LoVo (cell line): ENCODE data around the gene PTPRU.
"Not testable (repeated sequence)": the region's sequence is repeated elsewhere in the genome, so short reads cannot be mapped to it uniquely, and the experiment has no call there.

Experiments used
- DNase-seq: peaks from one replicate; pipeline ENCODE4 v3.0.0-alpha.2; 2016; ENCODE audit warnings: low spot score

PTPRU gene

DNA sequence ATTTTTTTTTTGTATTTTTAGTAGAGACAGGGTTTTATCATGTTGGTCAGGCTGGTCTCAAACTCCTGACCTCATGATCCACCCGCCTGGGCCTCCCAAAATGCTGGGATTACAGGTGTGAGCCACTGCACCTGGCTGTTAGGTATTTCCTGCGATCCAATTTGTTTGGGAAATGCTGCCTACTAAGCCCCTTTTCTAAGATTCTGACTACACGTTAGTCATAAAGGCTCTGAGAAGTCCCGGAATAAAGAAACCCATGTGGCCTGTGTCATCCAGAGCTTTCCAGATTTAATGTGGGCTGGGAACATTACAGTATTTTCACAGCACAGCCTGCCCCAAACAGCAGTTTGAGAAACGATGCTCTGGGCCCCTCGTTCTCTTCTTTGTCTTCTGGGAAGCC lies 14.1 kb upstream of the PTPRU start:
- DNase-seq = not testable (repeated sequence)

DNA sequence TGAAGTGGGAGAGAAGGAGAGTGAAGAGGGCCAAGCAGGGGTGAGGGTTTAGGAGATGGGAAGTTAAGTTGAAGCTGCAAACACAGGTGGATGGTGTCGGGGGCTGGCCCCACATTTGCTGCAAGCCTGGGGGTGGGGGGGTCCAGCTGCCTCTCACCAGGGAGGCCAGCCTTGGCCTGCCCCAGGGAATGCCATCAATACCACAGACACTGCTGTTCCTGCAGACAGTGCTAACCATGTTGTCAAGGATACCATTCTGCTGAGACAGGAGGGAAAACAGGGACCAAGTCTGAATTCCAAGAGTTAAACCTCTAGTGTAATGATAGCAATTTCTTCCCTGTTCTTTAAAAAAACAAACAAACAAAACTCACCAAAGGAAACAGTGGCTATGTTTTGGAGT lies 13.6 kb upstream of the PTPRU start:
- no peak for DNase-seq

DNA sequence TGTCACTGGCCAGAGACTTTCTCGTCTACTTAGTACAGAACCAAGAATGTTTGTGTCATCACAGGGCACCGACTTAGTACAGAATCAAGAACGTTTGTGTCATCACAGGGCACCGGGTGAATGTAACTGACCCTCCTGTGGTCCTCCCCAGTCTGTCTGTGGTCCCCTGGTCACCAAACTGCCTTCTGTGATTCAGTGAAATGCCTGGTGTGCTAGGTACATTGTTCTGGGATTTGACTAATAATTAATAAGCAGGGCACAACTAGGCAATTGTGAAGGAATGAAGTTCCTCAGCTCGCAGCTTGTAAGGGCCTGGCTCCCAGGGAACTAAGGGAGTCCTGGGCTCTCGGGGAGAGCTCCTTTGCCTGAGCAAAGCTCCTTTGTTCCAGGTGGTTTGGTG lies 12.8 kb upstream of the PTPRU start:
- no peak for DNase-seq

DNA sequence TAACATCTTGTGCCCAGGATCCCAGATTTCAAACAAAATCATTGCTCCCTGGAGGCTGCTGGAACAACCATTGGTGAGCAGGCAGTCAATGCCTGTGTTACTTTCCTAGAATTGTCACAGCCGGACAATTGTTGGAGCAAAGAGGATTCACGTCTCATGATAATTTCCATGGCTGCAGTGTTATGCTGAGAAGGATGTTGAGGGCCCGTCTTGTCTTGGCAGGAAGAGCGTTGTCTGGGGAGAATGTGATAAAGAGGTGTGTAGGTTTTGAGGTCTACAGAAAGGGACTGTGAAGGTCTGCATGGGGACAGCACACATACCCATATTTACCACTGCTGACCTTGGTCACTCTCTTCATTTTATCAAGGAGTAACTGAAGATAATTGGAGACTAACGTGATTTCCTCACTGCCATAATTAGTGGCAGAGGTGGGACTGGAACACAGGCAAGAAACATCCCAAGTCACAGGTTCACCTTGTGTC lies 11.9 kb upstream of the PTPRU start:
- DNase-seq = no peak

DNA sequence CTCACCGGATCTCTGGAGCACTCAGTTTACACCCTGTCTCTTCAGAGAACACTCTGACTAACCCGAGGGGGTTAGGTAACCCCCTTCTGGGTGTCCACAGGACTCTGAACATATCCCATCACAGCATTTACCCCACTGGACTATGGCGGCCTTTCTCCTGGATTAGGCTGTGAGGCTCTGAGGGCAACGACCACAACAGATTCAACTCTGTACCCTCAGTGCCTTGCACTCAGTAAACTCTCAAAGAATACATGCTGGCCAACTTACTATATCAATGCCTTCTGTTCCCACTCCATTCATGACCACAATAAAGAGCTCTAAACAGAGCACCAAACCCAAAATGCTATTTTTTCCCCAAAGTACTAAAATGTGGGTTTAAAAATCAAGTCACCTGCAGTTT lies 11.0 kb upstream of the PTPRU start:
- no peak for DNase-seq

DNA sequence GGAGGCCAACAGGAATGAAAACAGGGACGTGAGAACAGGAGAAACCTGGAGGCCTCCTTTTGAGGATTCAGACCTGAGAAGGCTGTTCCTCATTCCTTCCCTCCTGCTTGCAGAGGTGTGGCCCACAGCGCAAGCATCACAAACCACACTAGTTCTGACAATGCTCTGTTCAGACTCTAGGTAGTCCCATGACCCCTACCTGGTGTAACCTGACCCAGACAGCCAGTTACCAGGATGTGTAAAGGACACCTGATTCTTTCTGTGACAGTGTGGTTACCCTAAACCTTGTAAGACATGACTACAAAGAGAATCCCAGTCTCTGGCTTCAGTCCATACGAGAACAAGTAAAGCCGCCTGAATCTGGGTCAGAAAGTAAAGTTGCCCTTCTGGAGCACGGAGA lies 8.8 kb upstream of the PTPRU start:
- DNase-seq = no peak

DNA sequence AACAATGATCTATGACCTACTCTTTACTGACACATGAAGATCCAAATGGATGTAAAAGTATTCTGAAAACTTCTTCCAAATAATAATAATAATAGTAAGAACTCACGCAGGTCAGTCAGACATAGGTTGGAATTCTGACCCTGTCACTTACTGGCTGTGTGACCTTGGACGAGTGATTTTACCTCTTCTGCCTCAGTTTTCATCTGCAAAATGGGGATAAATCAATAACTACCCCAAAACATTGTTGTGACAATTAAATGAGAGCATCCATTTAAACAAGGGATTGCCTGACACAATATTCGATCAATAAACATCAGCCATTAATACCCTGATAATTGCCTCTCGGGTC lies 6.1 kb upstream of the PTPRU start:
- DNase-seq = no peak

DNA sequence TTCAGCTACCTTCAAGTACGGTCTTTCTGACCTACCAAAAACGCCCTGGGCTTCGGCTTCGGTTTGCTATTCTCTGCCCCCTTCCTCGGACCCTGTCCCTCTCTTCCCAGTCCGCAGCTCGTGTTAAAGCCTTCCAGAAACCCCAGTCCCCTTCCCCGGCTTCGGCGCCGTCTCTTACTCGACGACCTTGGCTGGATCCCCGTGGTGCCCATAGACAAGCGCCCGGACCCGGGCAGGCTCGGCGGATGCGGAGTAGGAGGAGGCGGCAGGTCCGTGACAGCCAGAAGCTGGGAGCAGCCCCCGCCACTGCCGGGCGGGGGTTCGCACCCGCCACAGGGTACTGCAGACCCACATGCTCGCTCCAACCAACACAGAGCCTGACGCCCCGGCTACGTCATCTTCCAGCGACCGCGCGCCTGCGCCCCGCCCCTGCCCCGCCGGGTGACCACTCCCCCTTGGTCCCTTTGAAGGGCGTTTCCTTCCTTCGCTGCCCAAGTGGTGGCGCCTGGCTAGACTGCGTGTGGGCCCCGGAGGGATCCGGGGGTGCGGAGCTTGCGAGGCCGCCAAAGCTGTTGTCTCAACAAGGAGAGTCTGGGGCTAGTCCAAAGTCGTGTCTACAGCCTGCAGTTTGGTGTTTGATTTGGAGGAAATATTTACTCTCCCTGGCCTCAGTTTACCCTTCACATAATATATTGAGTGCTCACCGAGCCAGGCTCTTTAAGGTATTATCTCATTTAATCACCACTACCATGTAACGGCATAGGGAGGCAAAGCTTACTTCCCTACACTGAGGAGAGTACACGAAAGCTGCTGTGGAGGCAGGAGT lies 5.6 kb upstream of the PTPRU start, which contains the start of gene MECR:
Gene MECR (minus strand): TSS at position 382 of the 826 bp plus-strand sequence. CDS start 28 bp downstream, at position 354.
- peak; percentile 95 for DNase-seq

DNA sequence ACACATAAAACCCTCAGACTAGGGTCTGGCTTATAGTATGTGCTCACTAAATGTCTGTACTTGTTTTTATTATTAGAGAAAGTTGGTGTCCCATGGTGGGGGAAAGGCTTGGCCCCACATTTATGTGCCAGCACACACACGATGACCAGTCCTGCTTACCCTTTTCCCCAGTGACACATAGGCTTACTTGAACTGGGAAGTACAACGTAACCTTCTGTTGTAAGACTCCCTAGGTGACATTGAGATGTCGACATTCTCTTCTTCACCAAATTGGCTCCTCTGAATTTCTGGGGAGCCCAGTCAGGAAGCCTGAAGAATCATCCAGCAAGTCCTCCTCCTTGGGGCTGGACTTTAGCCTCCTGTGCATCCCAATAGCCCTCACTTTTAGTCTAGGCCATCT lies 3.9 kb upstream of the PTPRU start:
- no peak for DNase-seq

DNA sequence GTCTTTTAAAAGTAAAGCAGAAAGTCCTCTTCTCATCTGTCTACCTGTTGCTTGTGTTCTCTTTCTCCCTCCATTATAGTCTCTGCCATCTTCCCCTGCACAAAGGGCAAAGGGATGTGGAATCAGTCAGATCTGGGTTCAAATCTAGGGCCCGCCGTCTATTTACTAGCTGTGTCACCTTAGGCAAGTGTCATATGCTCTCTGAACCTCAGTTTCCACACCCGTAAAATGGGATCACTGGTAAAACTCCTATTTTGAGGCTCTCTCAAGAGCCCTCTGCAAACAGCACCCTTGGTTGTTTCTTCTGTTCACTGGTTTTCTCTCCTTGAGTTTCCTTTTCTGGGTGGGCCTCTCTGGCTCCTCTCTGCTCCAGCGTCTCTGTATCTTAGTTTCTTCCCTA lies 2.6 kb upstream of the PTPRU start:
- DNase-seq = no peak

DNA sequence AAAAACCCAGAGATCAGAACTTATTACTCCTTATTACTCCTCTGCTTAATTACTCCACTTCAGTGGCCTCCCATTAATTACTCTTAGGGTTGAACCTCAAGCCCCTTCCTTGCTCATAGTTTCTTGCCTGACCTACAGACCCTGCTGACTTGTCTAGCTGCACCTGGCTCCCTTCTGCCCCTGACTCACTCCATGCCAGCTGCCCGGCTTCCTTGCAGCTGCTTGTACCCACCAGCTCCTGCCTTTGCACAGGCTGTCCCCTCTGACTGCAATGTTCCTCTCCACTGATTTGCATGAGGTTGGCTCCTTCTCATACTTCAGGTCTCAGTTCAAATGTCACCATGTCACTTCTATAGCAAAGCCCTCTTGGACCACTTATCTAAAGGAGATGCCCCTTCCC lies 1.9 kb upstream of the PTPRU start:
- no peak for DNase-seq

DNA sequence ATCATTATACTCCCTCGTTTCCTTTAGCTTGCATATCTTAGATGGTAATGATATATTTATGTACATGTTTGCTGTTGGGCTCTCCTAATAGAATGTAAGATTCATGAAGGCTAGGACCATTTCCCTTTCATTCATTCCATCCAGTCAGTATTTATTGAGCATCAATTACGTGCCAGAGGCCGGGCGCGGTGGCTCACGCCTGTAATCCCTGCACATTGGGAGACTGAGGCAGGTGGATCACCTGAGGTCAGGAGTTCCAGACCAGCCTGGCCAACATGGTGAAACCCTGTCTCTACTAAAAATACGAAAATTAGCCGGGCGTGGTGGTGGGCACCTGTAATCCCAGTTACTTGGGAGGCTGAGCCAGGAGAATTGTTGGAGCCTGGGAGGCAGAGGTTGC lies 1.4 kb upstream of the PTPRU start:
- not testable (repeated sequence) for DNase-seq

DNA sequence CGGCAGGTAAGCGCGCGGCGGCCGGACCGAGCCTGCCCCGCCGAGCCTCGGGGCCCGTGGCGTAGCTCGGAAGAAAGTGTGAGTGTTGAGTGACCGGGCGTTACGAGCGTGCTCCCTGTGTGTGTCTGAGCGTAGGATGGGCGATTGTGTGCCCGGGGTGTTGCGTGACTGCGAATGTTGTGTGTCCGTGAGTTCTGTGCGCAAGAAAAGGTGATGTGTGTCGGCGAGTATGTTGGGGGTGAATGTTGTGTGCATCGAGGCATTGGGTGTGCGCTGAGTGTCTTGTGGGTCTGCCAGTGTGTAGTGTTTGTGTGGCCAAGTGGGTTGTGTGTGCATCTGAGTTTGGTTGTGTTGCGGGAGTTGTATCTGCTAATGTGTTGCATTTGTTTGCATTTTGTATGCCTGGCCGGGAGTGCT lies 398 bp downstream of the PTPRU start:
- no peak for DNase-seq

DNA sequence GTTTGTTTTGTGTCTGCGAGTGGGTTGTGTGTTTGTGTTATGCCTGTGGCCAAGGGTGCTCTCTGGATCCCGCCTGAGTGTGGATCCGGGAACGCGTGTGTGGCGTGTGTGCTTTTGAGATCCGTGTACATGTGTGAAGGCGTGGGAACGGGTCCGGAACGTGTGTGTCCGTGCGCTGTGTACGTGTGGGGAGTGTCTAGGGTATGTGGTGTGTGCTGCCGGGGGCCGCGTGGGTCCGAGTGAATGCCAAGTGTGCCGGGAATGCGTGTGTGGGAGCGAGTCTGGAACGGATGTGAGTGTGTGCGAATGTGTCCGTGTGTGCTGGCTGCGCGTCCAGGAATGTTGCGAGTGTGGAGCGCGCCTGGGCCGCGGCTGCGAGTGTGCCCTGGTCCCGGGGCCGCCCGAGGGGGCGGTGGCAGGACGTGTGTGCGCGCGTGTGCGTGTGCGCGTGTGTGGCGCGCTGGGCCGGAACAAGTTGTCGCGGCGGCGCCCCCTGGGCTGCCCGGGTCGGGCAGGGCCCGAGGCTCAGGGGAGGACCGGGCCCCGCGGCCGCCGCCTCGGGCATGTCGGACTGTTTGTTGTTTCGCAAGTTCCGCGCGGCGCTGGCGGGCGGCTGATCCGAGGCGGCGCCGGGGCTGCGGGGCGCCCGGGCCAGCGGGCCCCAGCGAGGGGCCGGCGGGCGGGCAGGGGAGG lies 953 bp downstream of the PTPRU start:
- DNase-seq = peak; percentile 48

DNA sequence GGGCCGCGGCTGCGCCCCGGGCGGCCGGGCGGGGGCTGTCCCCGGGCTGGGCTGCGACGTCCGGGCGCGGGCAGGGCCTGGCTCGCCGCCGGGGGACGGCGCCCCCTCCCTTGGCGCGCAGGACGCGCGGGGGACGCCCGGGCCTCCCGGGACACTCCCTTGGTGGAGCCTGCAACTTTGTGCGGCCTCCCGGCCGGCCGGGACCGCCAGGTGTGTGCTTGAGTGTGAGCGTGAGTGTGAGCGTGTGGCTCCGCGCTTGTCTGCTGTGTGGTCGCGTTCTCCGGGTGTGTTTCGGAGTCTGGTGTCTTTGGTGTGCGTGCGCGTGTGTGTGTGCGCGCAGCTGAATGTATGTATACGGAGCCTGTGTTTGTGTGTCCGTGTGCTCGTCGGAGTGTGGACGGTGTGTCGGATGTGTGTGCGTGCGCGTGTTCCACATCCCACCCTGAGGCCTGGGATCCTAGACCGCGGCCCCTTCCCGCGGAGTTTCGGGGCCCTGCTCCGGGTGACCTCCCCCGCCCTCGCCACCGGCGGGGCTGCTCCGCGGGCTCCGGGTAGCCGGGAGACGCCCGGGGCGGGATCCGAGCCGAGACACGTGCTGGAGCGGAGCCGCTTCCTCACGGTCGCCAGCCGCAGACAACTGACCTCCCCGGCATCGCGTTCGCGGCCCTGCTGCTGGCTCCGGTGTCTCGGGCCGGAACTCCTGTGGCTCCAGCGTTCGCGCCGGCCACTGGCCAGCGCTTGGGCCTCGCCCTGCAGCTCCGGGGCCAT lies 1.7 kb downstream of the PTPRU start:
- DNase-seq = peak; percentile 26

DNA sequence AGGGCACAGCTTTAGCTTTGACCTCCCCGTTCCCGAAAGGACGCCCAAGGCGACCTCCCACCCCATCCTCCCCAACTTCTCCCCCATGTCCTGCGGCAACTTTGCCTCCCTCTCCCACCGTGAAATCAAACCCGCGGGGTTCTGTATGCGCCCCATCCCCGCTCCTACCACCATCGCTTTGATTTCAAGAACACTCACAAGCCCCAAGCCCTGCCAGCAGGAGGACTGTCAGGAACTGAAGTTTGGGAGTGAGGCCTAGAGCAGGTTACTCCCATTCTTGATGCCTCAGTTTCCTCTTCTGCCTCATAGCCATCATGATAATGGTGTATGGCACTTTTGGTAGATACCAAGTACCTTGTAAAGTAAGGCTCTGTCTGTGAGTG lies 2.3 kb downstream of the PTPRU start:
- peak; percentile 22 for DNase-seq

DNA sequence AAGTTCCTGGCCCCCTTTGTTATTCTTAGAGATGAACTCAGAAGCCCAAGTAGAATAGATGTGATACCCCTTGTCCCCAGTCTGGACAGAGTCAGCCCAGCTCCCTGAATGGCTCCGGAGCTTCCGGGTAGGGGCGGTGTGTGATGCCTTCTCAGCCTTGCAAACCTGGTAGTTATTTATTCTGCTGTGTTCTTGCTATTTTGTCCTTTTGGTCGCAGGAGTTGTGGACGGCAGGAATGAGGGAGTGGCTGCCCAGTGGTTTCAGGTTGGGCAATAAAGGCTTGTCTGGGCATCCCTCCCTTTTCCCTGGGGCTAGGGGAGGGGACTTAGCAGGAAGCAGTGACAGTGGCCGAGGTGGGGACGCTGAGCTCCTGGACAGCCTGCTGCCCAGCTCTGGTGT lies 2.8 kb downstream of the PTPRU start:
- peak; percentile 96 for DNase-seq

DNA sequence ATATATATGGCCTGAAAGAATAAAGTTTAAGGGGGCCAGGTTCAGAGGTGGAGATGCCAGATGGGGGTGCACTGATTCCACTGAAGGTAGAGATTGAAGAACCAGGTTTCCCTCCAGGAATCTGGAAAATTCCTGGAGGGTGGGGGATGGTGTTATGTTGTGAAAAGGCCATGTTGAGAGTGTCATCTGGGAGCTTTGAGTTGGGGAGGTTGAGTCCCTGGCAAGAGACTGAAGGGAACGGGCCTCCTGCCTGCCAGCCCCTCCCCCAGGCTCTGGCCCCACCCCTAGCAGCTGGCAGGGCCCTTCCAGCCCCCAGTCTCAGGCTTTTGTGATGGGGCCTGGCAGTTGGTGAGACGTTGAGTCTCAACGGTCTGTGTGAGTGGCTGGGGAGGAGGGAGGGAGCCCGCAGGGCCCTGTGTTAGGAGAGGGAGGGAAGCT lies 4.1 kb downstream of the PTPRU start:
- no peak for DNase-seq

DNA sequence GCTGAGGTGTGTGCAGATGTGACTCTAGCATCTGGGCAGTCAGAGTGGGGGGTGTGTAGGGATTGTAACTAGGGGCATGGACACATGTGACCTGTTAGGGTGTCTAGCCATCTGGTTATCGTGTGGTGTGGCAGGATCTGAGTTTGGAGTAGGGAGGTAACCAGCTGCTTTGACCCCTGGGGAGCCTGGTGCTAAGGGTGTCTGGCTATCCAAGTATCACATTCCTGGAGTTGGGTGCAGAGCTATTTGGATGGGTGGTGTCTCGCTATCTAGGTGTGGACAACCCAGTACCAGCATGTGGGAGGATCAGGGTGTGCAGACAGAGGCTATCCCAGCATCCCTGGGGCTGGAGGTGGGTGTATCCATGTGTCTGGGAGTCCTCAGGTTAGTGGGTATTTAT lies 4.7 kb downstream of the PTPRU start:
- DNase-seq = peak; percentile 25

DNA sequence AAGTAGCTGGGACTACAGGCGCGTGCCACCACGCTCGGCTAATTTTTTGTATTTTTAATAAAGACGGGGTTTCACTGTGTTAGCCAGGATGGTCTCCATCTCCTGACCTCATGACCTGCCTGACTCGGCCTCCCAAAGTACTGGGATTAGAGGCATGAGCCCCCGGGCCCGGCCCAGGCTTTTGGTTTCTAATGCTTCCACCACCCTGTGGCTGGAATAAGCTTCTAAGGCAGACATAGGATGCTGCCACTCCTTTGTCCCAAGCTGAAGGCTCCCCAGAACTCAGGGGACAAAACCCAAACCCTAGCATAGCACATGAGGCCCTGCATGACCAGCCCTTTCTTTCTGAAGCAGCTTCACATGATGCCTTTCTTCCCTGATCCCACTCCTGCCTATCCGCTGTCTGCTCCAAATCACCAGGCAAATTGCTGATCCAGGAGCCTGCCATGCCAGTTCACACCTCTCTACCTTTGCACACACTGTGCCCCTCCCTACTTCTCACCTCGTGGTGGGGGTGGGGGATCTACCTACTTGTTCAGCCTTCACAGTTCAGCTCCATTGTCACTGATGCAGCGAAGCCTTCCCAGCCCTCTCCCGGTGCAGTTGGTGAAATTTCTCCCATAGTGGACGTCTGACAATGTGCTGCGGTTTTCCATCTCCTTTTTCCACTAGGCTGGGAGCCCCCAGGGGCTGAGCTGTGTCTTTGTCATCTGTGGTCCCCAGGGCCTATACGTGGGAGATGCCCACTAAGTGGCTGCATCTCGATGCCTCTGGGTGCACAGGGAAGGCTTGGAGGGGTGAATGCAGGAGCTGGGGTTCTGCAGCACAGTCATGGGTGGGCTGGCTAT lies 6.9 kb downstream of the PTPRU start:
- DNase-seq = no peak

DNA sequence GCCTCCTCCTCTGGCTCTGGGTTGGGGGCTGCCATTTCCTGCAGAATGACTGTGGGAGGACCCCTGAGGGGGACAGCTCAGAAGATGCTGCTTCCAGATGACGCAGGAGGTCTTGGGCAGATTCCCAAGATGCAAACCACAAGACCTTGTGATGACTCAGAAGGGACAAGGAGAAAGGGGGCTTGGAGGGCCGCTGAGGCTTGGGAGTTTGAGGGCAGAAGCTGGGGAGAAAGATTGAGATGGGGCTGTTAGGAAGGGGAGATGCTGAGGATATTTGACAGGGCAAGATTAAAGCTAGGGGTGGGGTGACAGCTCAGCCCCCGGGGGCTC lies 7.5 kb downstream of the PTPRU start:
- no peak for DNase-seq

DNA sequence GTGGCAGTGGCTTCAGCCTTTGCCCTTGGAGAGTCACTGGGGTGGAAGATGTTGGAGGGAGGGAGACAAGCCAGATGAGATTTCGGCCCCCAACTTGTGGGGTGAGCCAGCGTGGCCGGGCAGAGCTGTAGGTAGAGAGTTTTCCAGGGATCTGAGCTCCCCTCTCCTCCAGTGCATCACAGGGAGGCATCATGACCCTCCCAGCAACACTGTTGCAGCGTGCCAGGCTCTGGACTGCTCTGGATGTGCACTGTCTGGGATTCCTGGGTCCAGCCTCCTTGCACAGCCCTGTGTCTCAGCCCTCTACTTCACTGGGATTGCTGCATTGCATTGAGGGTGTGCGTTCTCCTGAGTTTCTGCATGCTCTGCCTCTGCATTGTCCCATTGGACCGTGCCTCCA lies 8.9 kb downstream of the PTPRU start:
- DNase-seq = no peak
